GM23338 (cell line): Measurements from ENCODE around the gene TUBGCP2. TPM values are rescaled to one million over a fixed set of nuclear protein-coding genes. Genes with fewer than 3 reads are reported as not detected.
A peak's percentile ranks its signal among the peaks of the same experiment; 100 is the strongest.
"Not testable (repeated sequence)": the region's sequence is repeated elsewhere in the genome, so short reads cannot be mapped to it uniquely, and the experiment has no call there.

Experiments
- ATAC-seq: fragments of 200-7000 bp; cut with Tn5 transposase; 3 replicates; pipeline ENCODE4 v1.9.1; 2020
- DNase-seq: peaks from one replicate; pipeline ENCODE4 v3.0.0-alpha.2; 2015; ENCODE audit warnings: low spot score
- H2AFZ ChIP-seq: fragments of 200-600 bp; sonication (generic); 2 replicates; pipeline ENCODE4 v1.8.0; 2016; ENCODE audit warnings: antibody characterized with exemption, mild to moderate bottlenecking, moderate library complexity
- H3F3A ChIP-seq: fragments of 200-600 bp; sonication (generic); replicated peaks from 2 replicates; pipeline ENCODE4 v1.8.0; 2017; ENCODE audit warnings: antibody characterized with exemption, mixed run types, low read depth
- H3K27ac ChIP-seq: fragments of 200-600 bp; sonication (generic); 2 replicates; pipeline ENCODE4 v1.6.1; 2016; ENCODE audit warnings: low read depth
- H3K27me3 ChIP-seq: fragments of 200-600 bp; sonication (generic); 2 replicates; pipeline ENCODE4 v1.8.0; 2016; ENCODE audit warnings: mild to moderate bottlenecking, mixed run types, moderate library complexity; ENCODE audit not compliant: insufficient read depth
- H3K36me3 ChIP-seq: fragments of 200-600 bp; sonication (generic); 2 replicates; pipeline ENCODE4 v1.8.0; 2016; ENCODE audit warnings: mild to moderate bottlenecking; ENCODE audit not compliant: insufficient read depth
- H3K4me1 ChIP-seq: fragments of 200-600 bp; sonication (generic); 2 replicates; pipeline ENCODE4 v1.8.0; 2016; ENCODE audit warnings: mild to moderate bottlenecking, moderate library complexity; ENCODE audit not compliant: insufficient read depth
- H3K4me2 ChIP-seq: fragments of 200-600 bp; sonication (generic); 2 replicates; pipeline ENCODE4 v1.7.1; 2017; ENCODE audit warnings: mixed run types
- H3K4me3 ChIP-seq: fragments of 200-600 bp; sonication (generic); 2 replicates; pipeline ENCODE4 v1.6.1; 2016; ENCODE audit warnings: mixed run types
- H3K79me2 ChIP-seq: fragments of 200-600 bp; sonication (generic); replicated peaks from 2 replicates; pipeline ENCODE4 v1.8.0; 2017; ENCODE audit warnings: mild to moderate bottlenecking; ENCODE audit not compliant: insufficient read depth
- H3K9me2 ChIP-seq: fragments of 200-600 bp; sonication (generic); 2 replicates; pipeline ENCODE4 v1.8.0; 2017; ENCODE audit not compliant: insufficient read depth
- H4K20me1 ChIP-seq: fragments of 200-600 bp; sonication (generic); replicated peaks from 2 replicates; pipeline ENCODE4 v1.8.0; 2017; ENCODE audit warnings: mild to moderate bottlenecking; ENCODE audit not compliant: insufficient read depth
- H3K27ac Mint-ChIP-seq: 2 replicates; pipeline ENCODE4 v1.8.0; 2020; ENCODE audit warnings: inconsistent platforms, mild to moderate bottlenecking, moderate library complexity, mixed read lengths
- H3K27me3 Mint-ChIP-seq: 3 replicates; pipeline ENCODE4 v1.8.0; 2022; ENCODE audit warnings: low read depth, mild to moderate bottlenecking, moderate library complexity, mixed read lengths, inconsistent platforms; ENCODE audit not compliant: insufficient read depth, poor library complexity
- H3K36me3 Mint-ChIP-seq: 3 replicates; pipeline ENCODE4 v1.8.0; 2021; ENCODE audit warnings: low read depth, mild to moderate bottlenecking, inconsistent platforms, moderate library complexity, mixed read lengths
- H3K4me1 Mint-ChIP-seq: 3 replicates; pipeline ENCODE4 v1.8.0; 2020; ENCODE audit warnings: mild to moderate bottlenecking, inconsistent platforms, mixed read lengths
- H3K4me3 Mint-ChIP-seq: 3 replicates; pipeline ENCODE4 v1.8.0; 2021; ENCODE audit warnings: moderate library complexity, mild to moderate bottlenecking, inconsistent platforms, mixed read lengths
- H3K9me3 Mint-ChIP-seq: 3 replicates; pipeline ENCODE4 v1.8.0; 2020; ENCODE audit warnings: moderate library complexity, mild to moderate bottlenecking, inconsistent platforms, mixed read lengths
- CREB1 ChIP-seq: fragments of 250-450 bp; sonication (Bioruptor Pico); IDR thresholded peaks from 2 replicates; pipeline ENCODE4 v1.5.0; 2020; ENCODE audit warnings: low read depth, mild to moderate bottlenecking, moderate library complexity
- ETS1 ChIP-seq: IDR thresholded peaks from 2 replicates; pipeline ENCODE4 v1.6.1; 2016; ENCODE audit warnings: antibody characterized with exemption
- EZH2phosphoT487 ChIP-seq: fragments of 200-600 bp; sonication (generic); IDR thresholded peaks from one replicate; pipeline ENCODE4 v1.8.1; 2018; ENCODE audit warnings: antibody characterized with exemption; ENCODE audit not compliant: unreplicated experiment
- NANOG ChIP-seq: IDR thresholded peaks from 2 replicates; pipeline ENCODE4 v1.6.1; 2016; ENCODE audit warnings: antibody characterized with exemption, borderline replicate concordance
- POLR2AphosphoS5 ChIP-seq: IDR thresholded peaks from 2 replicates; pipeline ENCODE4 v1.6.1; 2016; ENCODE audit warnings: antibody characterized with exemption, low read depth
- STAT1 ChIP-seq: IDR thresholded peaks from one replicate; pipeline ENCODE4 v1.6.1; 2016; ENCODE audit warnings: antibody characterized with exemption; ENCODE audit not compliant: unreplicated experiment
- ZNF331 ChIP-seq: fragments of 250-450 bp; sonication (Bioruptor Pico); IDR thresholded peaks from 2 replicates; pipeline ENCODE4 v1.5.0; 2020; ENCODE audit warnings: low read depth, mild to moderate bottlenecking, moderate library complexity
- polyA plus RNA-seq: library from polyadenylated mRNA; unstranded; fragments of >200 nt; fragmentation: Nextera tagmentation; extraction: Ambion mirVana; gene quantifications from 2 replicates; pipeline ENCODE4 v1.2.1, GENCODE V29; 2016
- total RNA-seq: library from RNA; depleted of rRNA; stranded (reverse); fragments of >200 nt; shearing (Covaris generic); gene quantifications from 2 replicates; pipeline ENCODE4 v1.2.3, GENCODE V29; 2014
- TF ChIP-seq, protein P1 (sequence below), 2 experiments: fragments of 200-600 bp in 1 of 2; sonication (generic) in 1 of 2; conservative IDR thresholded peaks; 2 replicates each; pipeline versions ENCODE4 v1.5.1 to v1.6.1; 2016 to 2017; ENCODE audit warnings: antibody characterized with exemption in 2 of 2, low read depth in 2 of 2, mild to moderate bottlenecking in 2 of 2, moderate library complexity in 1 of 2

The TUBGCP2 gene
- total and polyA plus RNA-seq, 2 experiments from 2014 or later, result 59.6 to 67.7 TPM

GRCh38 chr10:133235265-133235855, 73.3 kb downstream of the TUBGCP2 start:
- Histone ChIP-seq H3F3A (peaks cover 8% of the 10 kb centered on the region; the same call in 1 of the 2 replicates), H3K9me2 (0 out of 2 replicates have a peak, but pooled peaks cover 3% of the 10 kb centered on the region), H3K4me2 (peak overlapping the region; percentile 85), H3K36me3 (no peaks in the 10 kb centered on the region), H4K20me1 (no peaks in the 10 kb centered on the region; the same call in 1 of the 2 replicates), H3K27ac (no peak overlapping the region), H2AFZ (0 out of 2 replicates have a peak overlapping the region, but pooled peaks have one; percentile 18), H3K79me2 (peaks cover 4% of the 10 kb centered on the region; the same call in 1 of the 2 replicates), H3K4me1 (peaks cover 17% of the 10 kb centered on the region), H3K27me3 (peaks cover 68% of the 10 kb centered on the region), H3K4me3 (peak overlapping the region; percentile 66)
- H3K9me3 Mint-ChIP-seq, result peaks cover 4% of the 10 kb centered on the region; the same call in 2 of the 3 replicates
- no peak overlapping the region for H3K27ac Mint-ChIP-seq
- peaks cover 20% of the 10 kb centered on the region for H3K4me1 Mint-ChIP-seq
- peaks cover 8% of the 10 kb centered on the region; the same call in 2 of the 3 replicates for H3K36me3 Mint-ChIP-seq
- H3K4me3 Mint-ChIP-seq, result peak overlapping the region; percentile 62
- DNase-seq (no peak), ATAC-seq (peak; percentile 1; the same call in 2 of the 3 replicates)
- TF ChIP-seq CREB1 (CRISPR knock-in tag) (no peak), EZH2phosphoT487 (no peak), STAT1 (no peak), ZNF331 (CRISPR knock-in tag) (no peak), POLR2AphosphoS5 (no peak), NANOG (no peak), ETS1 (no peak)
- peaks cover 67% of the 10 kb centered on the region for H3K27me3 Mint-ChIP-seq

- H3K27me3 ChIP-seq, result peaks cover 68% of the 10 kb centered on the region
- H4K20me1 ChIP-seq, H3K36me3 Mint-ChIP-seq, H3K27ac ChIP-seq, DNase-seq, H3K9me2 ChIP-seq, H3K79me2 ChIP-seq, H3F3A ChIP-seq, H3K36me3 ChIP-seq, H3K27ac Mint-ChIP-seq, H2AFZ ChIP-seq, H3K9me3 Mint-ChIP-seq, ATAC-seq: not testable (repeated sequence)
- H3K4me1 Mint-ChIP-seq, result peaks cover 20% of the 10 kb centered on the region
- peak overlapping the region; percentile 85 for H3K4me2 ChIP-seq
- peak overlapping the region; percentile 50 for H3K4me3 Mint-ChIP-seq
- H3K4me1 ChIP-seq, result peaks cover 17% of the 10 kb centered on the region
- H3K27me3 Mint-ChIP-seq, result peaks cover 69% of the 10 kb centered on the region
- peak overlapping the region; percentile 66; the same call in 1 of the 2 replicates for H3K4me3 ChIP-seq
These were observed 73.9 kb downstream of the TUBGCP2 start for GRCh38 chr10:133234796-133235195.

- peaks cover 63% of the 10 kb centered on the region for H3K27me3 ChIP-seq
- peaks cover 8% of the 10 kb centered on the region for H3K36me3 Mint-ChIP-seq
- peak overlapping the region; percentile 59 for H3K4me3 ChIP-seq
- H3K9me3 Mint-ChIP-seq, result peaks cover 9% of the 10 kb centered on the region; the same call in 2 of the 3 replicates
- peak; percentile 15 for ATAC-seq
- no peaks in the 10 kb centered on the region for H3K79me2 ChIP-seq
- peaks cover 69% of the 10 kb centered on the region for H3K27me3 Mint-ChIP-seq
- no peak overlapping the region for H2AFZ ChIP-seq
- DNase-seq, result peak; percentile 71
- no peaks in the 10 kb centered on the region for H3K36me3 ChIP-seq
- H3K4me1 Mint-ChIP-seq, result peaks cover 19% of the 10 kb centered on the region
- TF ChIP-seq NANOG (peak; percentile 75; the same call in 1 of the 2 replicates), POLR2AphosphoS5 (no peak), CREB1 (CRISPR knock-in tag) (no peak), STAT1 (no peak)
- TF ChIP-seq, protein P1, sequence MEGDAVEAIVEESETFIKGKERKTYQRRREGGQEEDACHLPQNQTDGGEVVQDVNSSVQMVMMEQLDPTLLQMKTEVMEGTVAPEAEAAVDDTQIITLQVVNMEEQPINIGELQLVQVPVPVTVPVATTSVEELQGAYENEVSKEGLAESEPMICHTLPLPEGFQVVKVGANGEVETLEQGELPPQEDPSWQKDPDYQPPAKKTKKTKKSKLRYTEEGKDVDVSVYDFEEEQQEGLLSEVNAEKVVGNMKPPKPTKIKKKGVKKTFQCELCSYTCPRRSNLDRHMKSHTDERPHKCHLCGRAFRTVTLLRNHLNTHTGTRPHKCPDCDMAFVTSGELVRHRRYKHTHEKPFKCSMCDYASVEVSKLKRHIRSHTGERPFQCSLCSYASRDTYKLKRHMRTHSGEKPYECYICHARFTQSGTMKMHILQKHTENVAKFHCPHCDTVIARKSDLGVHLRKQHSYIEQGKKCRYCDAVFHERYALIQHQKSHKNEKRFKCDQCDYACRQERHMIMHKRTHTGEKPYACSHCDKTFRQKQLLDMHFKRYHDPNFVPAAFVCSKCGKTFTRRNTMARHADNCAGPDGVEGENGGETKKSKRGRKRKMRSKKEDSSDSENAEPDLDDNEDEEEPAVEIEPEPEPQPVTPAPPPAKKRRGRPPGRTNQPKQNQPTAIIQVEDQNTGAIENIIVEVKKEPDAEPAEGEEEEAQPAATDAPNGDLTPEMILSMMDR (conservative IDR thresholded peaks at IDR 0.05; ENCODE audit: low read depth in 2 of 2), result no peak
- peak overlapping the region; percentile 75 for H3K4me2 ChIP-seq
- H4K20me1 ChIP-seq, result no peaks in the 10 kb centered on the region
- no peak overlapping the region for H3K27ac Mint-ChIP-seq
- 0 out of 2 replicates have a peak, but pooled peaks cover 3% of the 10 kb centered on the region for H3K9me2 ChIP-seq
- peak overlapping the region; percentile 84; the same call in 1 of the 2 replicates for H3K27ac ChIP-seq
- H3F3A ChIP-seq, result peaks cover 16% of the 10 kb centered on the region; the same call in 1 of the 2 replicates
- H3K4me1 ChIP-seq, result peaks cover 16% of the 10 kb centered on the region; the same call in 1 of the 2 replicates
- peak overlapping the region; percentile 61 for H3K4me3 Mint-ChIP-seq
These were observed 76.6 kb downstream of the TUBGCP2 start for GRCh38 chr10:133231946-133232574.
